Measurements from ENCODE around the gene TMEM250. TPM values are rescaled to one million over a fixed set of nuclear protein-coding genes. Genes with fewer than 3 reads are reported as not detected.

The TMEM250 gene
- total RNA-seq, 4 donors from 2014 or later = 52.3 to 62.9 (median 55.1) TPM

- intact Hi-C loops (cut with DNase I; ENCODE audit: low total_unique reads) = no loop called here
- WGBS, 2 donors = 0% methylated on average over 4 to 7 of the region's 36 CpGs
- peak overlapping the region; percentile 69 for H3K4me3 ChIP-seq (ENCODE audit: low read depth, poor library complexity, severe bottlenecking)
- DNase-seq (ENCODE audit: low spot score in 2 of 2) = no peak
- TF ChIP-seq CTCF (IDR thresholded peaks at IDR 0.05) (no peak), POLR2A (IDR thresholded peaks at IDR 0.05) (no peak)
These were observed 757 bp downstream of the TMEM250 start for GRCh38 chr9:136117916-136118319.

DNA sequence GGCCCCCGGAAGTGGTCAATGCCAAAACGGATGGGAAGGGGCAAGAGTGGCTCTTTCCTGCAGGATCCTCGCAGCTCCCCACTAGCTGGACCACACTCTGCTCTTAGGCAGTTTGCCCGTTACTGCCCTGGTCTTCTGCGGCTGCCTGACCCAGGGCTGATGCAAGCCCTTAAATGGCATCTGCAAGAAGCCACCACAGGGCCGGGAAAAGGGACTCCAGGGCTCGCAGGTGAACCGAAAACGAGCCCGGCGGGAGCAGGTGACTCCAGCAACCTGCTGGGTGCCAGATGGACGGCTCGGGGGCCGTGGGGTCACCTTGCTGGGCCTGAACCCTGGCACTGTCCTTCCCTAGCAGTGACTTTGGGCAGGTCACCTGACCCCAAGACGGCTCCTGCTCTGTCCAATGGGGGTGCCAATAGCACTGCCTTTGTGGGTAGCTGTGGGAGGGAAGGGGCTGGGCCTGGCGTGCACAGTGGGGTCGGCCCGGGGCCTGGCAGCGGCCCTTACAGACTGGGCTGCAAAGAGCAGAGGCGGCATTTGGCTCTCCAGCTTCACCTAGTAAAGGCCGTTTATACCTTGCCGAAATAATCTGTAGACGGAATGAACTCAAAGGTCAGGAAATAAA lies 1.3 kb downstream of the TMEM250 start:
- 38 to 49% methylated on average over 20 to 23 of the region's 23 CpGs for WGBS, 2 donors
- intact Hi-C loops (cut with DNase I; ENCODE audit: low total_unique reads) = no loop called here
- H3K4me3 ChIP-seq (ENCODE audit: low read depth, poor library complexity, severe bottlenecking) = peak overlapping the region; percentile 69
- TF ChIP-seq CTCF (IDR thresholded peaks at IDR 0.05) = no peak
- no peak for TF ChIP-seq POLR2A (IDR thresholded peaks at IDR 0.05)
- no peak for DNase-seq (ENCODE audit: low spot score in 2 of 2)

DNA sequence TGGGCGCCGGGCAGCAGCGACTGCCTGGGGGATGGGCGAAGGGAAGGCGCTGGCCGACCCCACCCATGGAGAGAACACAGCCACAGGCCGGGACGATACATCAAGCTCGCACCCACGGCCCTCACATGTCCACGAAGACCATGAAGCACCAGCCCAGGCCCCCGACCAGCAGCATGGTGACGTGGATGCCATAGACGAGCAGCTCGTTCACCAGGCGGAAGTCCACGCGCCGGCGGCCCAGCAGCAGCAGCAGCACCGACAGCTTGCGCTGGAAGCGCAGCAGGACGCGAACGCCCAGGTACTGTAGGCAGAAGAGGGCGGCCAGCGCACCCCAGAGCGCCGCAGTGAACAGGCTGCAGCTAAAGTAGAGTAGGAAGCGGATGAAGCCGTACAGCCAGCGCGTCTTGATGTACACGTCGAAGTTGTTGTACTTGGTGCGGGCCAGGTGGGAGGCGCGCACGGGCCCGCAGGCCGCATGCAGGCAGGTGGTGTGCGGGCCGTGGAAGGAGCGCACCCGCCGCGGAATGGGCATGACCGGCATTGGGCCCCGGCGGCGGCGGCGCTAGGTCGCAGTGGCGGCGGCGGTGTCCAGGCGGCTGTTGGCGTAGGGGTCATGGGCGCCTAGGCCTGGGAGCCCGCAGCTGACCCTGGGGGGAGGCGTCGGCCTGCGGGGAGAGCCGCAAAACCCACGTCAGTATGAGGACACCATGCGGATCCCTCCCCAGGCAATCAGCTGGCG lies 2.1 kb downstream of the TMEM250 start:
- no peak overlapping the region for H3K4me3 ChIP-seq (ENCODE audit: low read depth, poor library complexity, severe bottlenecking)
- TF ChIP-seq CTCF (IDR thresholded peaks at IDR 0.05) = no peak
- TF ChIP-seq POLR2A (IDR thresholded peaks at IDR 0.05) = no peak
- DNase-seq (ENCODE audit: low spot score in 2 of 2) = no peak
- intact Hi-C loops (cut with DNase I; ENCODE audit: low total_unique reads) = no loop called here
- WGBS, 2 donors = 96% methylated on average over 63 to 67 of the region's 69 CpGs

DNA sequence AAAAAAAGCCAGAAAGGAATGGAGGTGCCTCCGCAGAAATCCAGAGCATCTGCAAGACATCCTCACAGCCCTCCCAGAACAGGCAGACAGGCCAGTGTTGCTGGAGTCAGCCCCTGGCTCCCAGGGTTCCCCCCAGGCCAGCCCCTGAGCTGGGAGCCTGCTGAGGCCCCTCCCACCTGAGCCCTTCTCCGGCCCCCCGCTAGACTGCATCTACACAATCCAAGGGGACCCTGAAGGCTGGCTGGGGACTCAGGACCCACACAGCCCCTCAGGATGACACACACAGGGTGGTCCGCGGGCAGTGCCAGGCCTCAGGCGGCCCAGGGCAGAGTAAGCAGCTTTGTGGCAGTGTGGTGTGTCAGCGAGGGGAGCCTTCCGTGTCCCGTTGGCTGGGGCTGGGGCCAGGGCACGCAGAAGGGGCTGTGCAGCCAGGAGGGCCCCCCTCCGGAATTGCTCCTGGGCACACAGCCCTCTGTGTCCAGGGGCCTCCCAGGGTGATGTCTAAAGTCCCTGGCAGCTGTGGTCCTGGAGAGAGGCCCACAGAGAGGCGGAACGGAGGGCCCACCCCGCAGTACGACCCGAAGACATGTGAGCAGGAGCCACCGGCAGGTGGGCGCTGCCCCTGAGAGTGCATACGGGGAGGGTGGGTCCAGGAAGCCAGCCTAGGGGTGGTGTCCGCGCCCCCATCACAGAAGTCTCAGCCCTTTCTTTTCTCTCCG lies 2.9 kb downstream of the TMEM250 start:
- TF ChIP-seq POLR2A (IDR thresholded peaks at IDR 0.05) (no peak), CTCF (IDR thresholded peaks at IDR 0.05) (no peak)
- no peak for DNase-seq (ENCODE audit: low spot score in 2 of 2)
- no peak overlapping the region for H3K4me3 ChIP-seq (ENCODE audit: low read depth, poor library complexity, severe bottlenecking)
- 91% methylated on average over 14 to 21 of the region's 22 CpGs for WGBS, 2 donors
- intact Hi-C loops (cut with DNase I; ENCODE audit: low total_unique reads) = no loop called here

GRCh38 chr9:136115206-136115605 lies 3.5 kb downstream of the TMEM250 start:
- no peak overlapping the region for H3K4me3 ChIP-seq (ENCODE audit: low read depth, poor library complexity, severe bottlenecking)
- DNase-seq (ENCODE audit: low spot score in 2 of 2) = no peak
- 89 to 94% methylated on average over 12 to 13 of the region's 13 CpGs for WGBS, 2 donors
- no peak for TF ChIP-seq POLR2A (IDR thresholded peaks at IDR 0.05)
- TF ChIP-seq CTCF (IDR thresholded peaks at IDR 0.05) = no peak
- intact Hi-C loops (cut with DNase I; ENCODE audit: low total_unique reads) = no loop called here
